CMK (cell line): ENCODE data around the gene HCAR1.
"Not testable (repeated sequence)": the region's sequence is repeated elsewhere in the genome, so short reads cannot be mapped to it uniquely, and the experiment has no call there.

Experiments
- DNase-seq: peaks from one replicate; pipeline ENCODE4 v3.0.0-alpha.2; 2010; ENCODE audit warnings: low read depth

Gene HCAR1, protein sequence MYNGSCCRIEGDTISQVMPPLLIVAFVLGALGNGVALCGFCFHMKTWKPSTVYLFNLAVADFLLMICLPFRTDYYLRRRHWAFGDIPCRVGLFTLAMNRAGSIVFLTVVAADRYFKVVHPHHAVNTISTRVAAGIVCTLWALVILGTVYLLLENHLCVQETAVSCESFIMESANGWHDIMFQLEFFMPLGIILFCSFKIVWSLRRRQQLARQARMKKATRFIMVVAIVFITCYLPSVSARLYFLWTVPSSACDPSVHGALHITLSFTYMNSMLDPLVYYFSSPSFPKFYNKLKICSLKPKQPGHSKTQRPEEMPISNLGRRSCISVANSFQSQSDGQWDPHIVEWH

DNA sequence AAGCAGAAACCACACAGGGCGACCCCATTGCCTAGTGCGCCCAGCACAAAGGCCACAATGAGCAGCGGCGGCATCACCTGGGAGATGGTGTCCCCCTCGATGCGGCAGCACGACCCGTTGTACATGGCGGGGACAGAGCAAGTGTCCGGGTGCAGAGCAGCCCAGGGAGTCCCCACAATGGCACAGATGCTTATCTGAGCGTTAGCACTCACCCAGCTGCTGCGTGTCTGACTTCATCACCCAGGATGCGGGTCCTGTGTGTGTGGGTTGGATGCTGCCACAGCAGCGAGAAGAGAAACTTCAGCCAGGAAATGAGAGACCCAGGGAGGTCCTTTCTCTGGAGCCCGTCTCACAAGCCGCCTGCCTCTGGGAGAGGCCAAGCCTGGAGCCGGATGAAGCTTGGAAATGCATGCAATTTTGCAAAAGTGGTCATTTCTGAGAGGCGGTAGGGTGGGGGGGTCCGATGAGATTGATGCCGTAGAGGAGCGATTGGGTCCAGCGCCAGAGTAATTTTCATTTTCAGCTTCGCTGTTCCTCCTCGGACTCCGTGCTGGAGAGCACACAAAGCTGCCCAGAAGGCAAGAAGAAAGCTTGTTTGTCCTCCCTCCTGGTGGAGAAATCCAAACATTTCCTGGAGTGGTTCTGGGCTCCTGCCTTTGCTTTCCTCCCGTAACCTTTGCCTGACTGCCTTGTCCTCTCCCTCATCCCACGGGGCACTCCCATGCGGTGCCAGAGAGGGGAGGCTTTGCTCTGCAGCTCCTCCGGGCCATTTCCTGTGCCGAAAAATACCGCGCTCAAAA, at the start of gene HCAR1:
TSS of gene HCAR1 (minus strand) at position 630 of the 800 bp plus-strand sequence. CDS start at position 125, 505 bp downstream.
- DNase-seq: no peak

DNA sequence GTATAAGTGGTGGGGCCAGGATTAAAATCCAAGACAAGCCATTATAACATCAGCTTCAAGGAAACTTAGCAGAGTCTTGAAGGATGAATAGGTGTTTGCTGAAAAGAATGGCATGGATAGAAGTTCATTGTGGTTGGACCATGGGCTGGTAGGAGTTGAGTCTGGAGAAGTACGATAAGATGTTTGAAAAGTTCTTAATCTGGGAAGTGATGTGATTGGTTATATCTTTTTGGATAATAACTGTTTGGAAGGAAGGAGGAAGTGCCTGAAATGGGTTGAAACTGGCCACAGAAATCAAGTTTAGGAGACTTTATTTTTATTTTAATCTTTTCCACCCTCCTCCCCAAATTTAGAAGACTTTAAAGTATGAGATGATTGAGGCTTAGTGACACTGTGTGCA, 26.9 kb upstream of the HCAR1 start:
- no peak for DNase-seq

DNA sequence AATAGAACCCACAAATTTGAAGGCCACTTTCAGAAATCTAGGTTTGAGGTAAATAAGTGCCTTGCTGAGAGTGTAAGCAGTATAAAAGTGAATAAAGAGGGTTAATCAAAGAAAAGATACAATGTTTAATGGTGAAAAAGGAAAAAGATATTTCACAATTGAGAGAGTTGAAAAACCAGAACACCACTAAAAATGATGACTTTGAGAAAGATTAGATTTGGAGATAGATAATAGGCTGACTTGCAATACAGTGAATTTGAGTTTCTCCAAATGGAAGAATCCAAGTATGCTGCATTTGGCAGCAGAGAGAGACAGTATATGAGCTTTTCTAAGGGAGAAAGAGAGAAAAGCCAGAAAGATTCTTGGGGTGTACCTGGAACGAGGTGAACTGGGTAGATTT, 24.1 kb upstream of the HCAR1 start:
- no peak for DNase-seq

DNA sequence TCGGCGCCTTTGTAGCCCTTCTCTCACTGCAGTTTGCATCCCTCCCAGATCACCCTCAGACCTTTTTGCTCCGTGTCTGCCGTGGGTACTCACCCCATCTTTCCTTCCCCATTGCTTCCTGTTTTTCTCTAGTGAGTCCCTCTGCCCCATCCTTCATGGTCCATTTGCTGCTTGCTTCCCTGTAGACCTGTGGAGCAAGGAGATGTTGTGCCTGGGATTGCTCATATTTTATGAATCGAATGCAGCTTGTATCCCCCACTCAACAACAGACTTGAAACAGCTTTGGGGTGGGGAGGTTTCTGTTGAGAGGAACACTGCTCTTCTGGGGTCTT, 22.6 kb upstream of the HCAR1 start:
- no peak for DNase-seq

DNA sequence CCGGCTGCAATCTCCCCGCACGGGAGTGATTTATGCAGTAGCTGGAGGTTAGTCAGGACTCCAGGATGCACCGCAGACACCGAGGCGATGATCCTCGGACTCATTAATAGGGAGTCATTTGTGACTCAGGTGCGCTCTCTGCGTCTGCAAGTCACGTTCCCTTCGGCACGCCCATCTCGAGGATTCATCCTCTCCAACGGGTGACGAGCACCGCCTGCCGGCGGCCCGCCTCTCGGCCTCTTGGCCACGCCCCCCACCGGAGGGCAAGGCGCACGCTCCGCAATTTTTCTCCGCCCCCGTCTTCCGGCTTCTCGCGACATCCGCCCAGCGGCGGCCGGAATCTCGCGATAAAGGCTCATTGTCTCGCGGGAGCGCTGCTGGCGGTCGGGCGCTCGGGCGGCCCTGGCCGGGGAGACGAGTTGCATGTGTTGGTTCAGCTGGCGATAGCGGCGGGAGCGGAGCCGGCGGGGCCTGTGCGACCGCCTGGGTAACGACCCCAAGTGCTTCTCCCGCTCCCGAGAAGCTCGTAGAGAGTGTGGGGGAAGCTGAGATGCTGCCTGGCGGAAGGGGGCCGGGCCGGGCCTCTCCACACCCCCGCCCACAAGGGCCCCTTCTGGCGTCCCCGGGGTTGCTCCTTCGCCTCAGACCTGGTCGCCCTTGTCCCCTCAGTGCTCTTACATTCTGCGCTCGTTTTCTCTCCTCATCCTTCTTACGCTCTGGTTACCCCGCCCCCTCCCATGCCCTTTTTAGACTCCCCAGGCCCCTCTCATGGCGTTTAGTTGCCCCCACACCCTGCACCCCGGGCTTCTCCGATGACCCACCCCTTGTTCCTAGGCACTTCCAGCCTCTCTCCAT, 22.0 kb upstream of the HCAR1 start, which contains the start of gene DENR:
TSS of gene DENR (plus strand) at position 361 of the 855 bp plus-strand sequence. CDS start 878 bp downstream, outside the sequence.
- DNase-seq: peak; percentile 87

DNA sequence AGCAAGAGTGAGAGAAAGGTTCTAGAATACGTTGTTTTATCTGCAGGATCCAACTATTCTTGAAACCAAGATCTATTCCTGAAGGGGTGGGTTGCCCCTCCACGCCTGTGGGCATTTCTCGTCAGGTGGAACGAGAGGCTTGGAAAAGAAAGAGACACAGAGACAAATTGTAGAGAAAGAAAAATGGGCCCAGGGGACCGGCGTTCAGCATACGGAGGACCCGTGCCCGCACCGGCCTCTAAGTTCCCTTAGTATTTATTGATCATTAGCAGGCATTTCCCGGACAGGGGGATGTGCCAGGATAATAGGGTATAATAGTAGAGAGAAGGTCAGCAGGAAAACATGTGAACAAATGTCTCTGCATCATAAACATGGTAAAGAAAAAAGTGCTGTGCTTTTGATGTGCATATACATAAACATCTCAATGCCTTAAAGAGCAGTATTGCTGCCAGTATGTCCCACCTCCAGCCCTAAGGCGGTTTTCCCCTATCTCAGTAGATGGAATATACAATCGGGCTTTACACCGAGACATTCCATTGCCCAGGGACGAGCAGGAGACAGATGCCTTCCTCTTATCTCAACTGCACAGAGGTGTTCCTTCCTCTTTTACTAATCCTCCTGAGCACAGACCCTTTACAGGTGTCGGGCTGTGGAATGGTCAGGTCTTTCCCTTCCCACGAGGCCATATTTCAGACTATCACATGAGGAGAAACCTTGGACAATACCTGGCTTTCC, 20.3 kb upstream of the HCAR1 start:
- not testable (repeated sequence) for DNase-seq

DNA sequence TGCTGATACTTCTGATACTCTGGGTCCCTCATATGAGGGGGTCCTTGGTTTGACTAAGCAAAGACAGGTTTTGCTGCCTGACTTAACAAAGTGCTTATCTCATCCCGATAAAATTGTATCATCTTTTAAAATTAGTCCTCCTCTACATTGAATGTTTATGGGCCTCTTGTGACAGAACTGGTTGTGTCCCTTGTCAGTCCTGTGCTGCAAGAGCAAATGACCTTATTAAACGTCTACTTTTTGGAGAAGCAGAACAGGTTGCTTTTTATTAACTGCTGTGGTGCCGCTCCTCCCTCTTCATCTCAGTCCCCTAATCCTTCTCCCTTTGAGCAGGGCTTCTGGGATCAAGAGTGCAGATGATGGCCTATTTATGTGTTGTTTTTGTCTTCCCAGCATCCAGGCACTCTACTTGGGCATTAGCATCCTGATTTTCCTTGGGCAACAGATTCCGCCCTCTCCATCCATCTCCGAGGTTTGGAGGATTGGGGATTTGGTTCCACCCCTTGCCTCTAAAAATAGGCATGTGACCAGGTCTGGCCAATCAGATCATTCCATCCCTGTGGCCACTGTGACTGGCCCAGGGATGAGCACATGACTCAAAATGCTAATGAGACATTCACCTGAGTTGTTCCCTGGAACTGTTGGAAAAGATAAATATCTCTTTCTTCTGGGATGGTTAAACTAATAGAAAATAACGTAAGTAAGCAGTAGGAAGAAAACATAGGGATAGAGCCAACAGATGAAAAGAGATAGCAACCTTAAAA, 19.1 kb upstream of the HCAR1 start:
- no peak for DNase-seq

DNA sequence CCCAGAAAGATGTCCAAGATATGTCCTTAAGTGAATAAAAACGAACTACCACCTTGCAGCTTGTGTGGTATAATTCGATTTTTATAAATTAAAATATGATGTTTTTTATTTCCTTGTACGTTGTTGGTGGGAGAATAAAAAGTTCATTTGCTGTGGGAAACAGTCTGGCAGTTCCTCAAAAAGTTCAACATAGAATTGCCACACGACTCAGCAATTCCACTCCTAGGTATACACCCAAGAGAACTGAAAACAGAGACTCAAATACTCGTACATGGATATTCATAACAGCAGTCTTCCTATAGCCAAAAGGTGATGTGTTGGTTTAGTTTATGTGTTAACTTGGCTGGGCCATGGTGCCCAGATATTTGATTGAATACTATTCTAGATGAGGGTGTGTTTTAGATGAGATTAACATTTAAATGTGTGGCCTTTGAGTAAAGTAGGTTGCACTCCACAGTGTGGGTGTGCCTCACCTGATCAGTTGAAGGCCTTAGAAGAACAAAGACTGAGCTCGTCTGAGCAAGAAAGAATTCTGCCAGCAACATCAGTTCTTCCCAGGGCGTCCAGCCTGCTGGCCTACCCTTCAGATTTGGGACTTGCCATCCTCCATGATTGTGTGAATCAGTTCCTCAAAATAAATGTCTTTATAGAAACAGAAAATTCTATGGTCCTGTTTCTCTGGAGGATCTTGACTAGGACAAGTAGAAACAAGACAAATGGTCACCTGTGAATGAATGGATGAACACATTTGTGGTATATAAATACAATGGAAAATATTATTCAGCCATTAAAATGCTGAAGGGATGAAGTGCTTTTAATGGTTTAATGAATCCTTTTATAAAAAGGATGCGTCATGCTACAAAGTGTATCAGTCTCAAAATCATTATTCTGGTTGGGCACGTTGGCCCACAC, 16.8 kb upstream of the HCAR1 start:
- DNase-seq: no peak

DNA sequence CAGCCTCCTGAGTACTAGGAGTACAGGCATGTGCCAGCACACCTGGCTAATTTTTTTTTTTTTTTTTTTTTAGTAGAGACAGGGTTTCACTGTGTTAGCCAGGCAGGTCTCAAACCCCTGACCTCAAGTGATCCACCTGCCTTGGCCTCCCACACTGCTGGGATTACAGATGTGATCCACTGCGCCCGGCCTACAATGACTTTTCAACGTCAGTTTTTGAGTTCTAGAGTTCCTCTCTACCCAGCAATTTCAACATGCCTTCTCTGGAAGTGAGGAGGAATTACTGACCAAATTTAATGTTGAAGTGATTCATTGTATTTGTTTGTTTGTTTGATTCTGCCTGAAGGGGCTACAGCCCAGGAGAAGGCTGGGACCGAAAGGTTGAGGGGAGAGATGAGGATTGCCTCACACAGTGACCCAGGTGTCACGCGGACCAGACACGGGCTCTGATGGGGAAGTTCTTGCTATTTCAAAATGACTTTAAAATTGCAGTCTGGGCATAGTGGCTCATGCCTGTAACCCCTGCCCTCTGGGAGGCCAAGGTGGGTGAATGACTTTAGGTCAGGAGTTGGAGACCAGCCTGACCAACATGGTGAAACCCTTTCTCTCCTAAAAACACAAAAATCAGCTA, 13.4 kb upstream of the HCAR1 start:
- no peak for DNase-seq

DNA sequence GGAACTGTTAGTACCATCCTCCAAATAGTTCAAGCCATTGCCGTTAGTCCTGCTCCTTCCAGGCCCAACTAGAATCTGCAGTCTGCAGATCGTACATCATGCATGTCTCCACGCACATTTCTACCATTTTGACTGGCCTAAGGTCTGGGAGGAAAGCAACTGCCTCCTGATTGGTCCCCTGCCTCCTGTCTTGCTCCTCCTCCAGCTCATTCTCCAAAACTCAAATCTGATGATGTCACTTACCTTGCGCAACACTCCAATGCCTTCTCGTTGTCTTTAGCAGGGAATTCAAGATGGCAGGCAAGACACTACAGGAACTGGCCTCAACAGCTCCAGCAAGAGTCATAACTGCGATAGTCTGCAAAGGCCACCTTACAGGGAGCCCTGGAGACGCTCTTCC, 9.7 kb upstream of the HCAR1 start:
- no peak for DNase-seq

DNA sequence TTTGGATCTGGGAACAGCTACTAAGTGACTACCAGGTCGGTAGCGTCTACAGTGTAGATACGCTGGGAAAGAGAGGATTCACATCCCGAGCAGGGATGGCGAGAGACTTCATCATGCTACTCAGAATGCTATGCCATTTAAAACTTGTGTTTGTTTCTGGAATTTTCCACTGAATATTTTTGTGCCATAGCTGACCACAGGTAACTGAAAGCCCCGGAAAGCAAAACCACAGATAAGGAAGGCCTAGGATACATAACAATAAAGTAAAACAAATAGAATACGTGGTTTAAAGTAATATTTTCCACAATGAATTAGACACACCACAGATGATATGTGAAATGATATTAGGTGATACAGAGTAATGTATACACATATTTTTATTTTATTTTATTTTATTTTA, 7.9 kb upstream of the HCAR1 start:
- DNase-seq: no peak

DNA sequence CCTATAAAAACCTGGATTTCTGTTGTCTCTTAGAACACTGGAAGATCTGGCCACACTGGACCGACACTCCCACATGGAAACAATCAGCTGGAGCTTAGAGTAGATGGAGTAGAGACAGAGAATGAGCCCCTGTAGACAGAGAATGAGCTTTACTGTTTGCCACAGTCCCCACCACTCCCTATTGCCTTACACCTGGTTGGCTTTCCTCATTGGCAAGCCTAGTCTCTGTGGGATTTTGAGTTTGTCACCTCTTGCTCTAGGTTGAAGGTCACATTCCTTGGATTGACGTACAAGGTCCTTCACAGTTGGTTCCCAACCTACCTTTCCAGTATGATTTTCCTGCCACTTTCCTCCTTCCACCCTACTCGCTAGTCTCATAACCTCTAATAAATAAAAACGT, 2.0 kb upstream of the HCAR1 start:
- DNase-seq: no peak

DNA sequence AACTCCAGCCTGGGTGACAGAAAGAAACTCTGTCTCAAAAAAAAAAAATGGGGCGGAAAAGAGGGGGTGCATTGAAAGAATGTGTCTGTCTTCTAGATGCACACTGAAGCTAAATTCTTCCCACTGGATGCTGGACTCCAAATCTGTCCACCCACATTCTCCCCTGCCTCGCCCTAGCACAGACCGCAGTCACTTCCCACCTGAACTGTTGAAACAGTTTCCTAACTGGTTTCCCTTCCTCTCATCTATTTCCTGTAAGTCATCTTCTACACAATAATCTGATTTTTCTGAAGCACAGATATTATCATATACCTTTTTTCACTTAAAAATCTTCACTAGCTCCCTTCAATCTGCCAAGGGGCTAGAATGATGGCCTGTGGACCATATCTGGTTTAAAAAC, 1.5 kb upstream of the HCAR1 start:
- DNase-seq: no peak

DNA sequence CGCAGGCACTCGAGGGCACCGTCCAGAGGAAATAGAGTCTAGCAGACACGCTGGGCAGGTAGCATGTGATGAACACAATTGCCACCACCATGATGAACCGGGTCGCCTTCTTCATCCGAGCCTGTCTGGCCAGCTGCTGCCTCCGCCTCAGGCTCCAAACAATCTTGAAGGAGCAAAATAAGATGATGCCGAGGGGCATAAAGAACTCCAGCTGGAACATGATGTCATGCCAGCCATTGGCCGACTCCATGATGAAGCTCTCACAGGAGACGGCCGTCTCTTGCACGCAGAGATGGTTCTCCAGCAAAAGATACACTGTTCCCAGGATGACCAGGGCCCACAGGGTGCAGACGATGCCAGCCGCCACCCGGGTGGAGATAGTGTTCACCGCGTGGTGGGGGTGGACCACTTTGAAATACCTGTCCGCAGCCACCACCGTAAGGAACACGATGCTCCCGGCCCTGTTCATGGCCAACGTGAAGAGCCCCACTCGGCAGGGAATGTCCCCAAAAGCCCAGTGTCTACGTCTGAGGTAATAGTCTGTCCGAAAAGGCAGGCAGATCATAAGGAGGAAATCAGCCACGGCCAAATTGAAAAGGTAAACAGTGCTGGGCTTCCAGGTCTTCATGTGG, 945 bp downstream of the HCAR1 start:
- DNase-seq: no peak

DNA sequence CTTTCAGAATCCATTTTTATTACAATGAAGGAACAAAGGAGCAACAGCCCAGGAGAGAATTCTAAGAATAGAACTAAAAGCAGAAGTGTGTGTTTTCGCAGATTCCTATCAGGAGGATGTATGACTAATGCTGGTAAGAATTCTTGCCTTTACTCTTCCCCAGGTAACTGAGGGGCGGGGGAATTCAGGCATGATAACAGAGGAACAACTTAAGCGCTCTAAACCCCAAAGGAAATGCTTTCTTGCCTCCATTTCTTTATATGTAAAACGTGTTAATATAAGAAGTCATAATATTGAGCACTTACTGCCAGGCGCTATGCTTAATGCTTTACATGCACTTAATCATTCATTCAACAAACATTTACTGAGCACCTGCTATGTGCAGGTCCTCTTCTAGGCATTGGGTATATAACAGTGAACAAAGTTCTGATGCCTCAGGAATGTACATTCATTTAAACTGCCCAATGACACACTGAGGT, 4.5 kb downstream of the HCAR1 start:
- no peak for DNase-seq

DNA sequence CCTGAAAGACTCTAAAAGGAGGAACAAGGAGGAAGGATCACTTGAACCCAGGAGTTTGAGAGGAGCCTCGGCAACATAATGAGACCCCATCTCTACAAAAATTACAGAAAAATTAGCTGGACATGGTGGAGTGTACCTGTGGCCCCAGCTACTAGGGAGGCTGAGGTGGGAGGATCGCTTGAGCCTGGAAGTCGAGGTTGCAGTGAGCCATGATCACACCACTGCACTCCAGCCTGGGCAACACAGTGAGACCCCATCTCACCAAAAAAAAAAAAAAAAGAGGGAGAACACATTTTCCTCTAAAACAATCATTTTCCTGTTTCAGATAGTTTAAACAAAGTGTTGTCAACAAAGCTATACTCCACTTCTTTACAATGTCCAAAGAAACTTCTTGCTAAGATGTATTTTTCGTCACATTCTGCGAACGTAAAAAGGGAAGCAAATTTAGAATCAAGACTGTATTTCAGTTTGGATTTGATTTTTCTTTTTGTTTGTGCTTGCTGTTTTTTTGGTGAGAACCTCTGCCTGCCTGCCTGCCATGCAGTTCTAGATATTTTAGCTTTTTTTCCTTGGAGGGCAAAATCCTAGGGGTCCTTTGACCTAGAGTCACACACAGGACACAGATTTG, 5.1 kb downstream of the HCAR1 start:
- no peak for DNase-seq

DNA sequence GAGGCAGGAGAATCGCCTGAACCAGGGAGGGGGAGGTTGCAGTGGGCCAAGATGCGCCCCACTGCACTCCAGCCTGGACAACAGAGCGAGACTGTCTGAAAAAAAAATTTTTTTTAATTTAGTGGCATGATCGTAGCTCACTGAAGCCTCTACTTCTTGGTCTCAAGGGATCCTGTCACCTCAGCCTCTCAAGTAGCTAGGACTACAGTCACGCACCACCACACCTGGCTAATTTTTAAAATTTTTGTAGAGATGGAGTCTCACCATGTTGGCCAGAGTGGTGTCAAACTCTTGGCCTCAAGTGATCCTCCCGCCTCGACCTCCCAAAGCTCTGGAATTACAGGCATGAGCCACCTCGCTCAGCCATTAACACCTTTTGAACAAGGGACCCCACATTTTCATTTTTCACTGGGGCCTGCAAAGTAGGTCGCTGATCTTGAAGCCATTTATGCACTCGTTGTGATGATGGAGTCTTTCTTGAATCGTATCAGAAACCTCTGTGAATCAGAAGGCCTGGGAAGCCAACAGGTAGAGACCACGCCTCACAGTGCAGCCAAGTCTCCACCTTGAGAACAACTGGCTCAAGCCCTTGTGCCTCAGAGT, 5.9 kb downstream of the HCAR1 start:
- no peak for DNase-seq

DNA sequence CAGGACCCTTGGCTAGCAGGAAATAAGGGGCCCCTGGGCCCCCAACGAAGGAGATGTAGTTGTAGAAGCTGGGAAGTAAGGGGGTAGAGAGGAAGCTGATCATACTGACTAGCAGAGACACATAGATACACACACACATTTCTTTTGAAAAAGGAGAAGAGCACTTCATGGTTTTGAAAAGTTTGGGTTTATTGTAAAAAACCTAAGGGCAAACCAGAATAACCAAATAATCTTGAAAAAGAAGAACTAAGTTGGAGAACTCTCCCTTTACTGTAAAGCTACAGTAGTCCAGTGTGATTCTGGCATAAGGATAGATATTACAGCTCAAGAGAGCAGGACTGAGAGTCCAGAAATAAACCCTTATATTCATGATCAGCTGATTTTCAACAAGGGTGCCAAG, 8.3 kb downstream of the HCAR1 start:
- no peak for DNase-seq
